PC-9 (cell line): ENCODE results near the gene CDC7.

ENCODE experiments used
- CTCF ChIP-seq: fragments of 200-600 bp; sonication (generic); conservative IDR thresholded peaks from 2 replicates; pipeline ENCODE4 v1.6.1; 2017; ENCODE audit warnings: mixed run types, antibody characterized with exemption, mild to moderate bottlenecking, moderate library complexity
- EZH2 ChIP-seq: fragments of 200-600 bp; sonication (generic); IDR thresholded peaks from 2 replicates; pipeline ENCODE4 v1.8.0; 2017; ENCODE audit warnings: antibody characterized with exemption, low read depth

- TF ChIP-seq CTCF, result no peak
- no peak for TF ChIP-seq EZH2
Measured at GRCh38 chr1:91546301-91546581, 45.6 kb downstream of the CDC7 start.
